ENCODE results near the gene CRYBB2. TPM values are rescaled to one million over a fixed set of nuclear protein-coding genes. Genes with fewer than 3 reads are reported as not detected.
"Not testable (repeated sequence)": the region's sequence is repeated elsewhere in the genome, so short reads cannot be mapped to it uniquely, and the experiment has no call there.

Gene CRYBB2
- total and polyA plus RNA-seq, 2 experiments from 2014 or later: 0.37 TPM; not detected in 1

GRCh38 chr22:25223269-25223850 is 3.9 kb downstream of the CRYBB2 start:
- Histone ChIP-seq H3K36me3 (replicated peaks; ENCODE audit: insufficient read depth, low read depth) (no peaks in the 10 kb centered on the region), H3K4me3 (no peak overlapping the region), H3K9me2 (replicated peaks; ENCODE audit: insufficient read depth) (no peaks in the 10 kb centered on the region), H3K4me1 (ENCODE audit: insufficient read depth) (no peaks in the 10 kb centered on the region), H2AFZ (no peak overlapping the region), H3K79me2 (no peaks in the 10 kb centered on the region), H3K27ac (no peak overlapping the region), H3K4me2 (no peak overlapping the region), H4K20me1 (ENCODE audit: insufficient read depth, poor library complexity, severe bottlenecking) (no peaks in the 10 kb centered on the region), H3K9me3 (ENCODE audit: low read depth) (no peaks in the 10 kb centered on the region), H3K27me3 (no peaks in the 10 kb centered on the region)
- no peak for DNase-seq (ENCODE audit: low spot score)
- TF ChIP-seq EZH2phosphoT487 (IDR thresholded peaks at IDR 0.05; ENCODE audit: low read depth, severe bottlenecking, unreplicated experiment) (no peak), CTCF (IDR thresholded peaks at IDR 0.05; ENCODE audit: poor library complexity) (no peak), EZH2 (IDR thresholded peaks at IDR 0.05; ENCODE audit: borderline replicate concordance) (no peak)
- 62% methylated on average over 12 of the region's 12 CpGs for WGBS (ENCODE audit: low lambda C conversion rate, missing lambda C conversion rate)

GRCh38 chr22:25228822-25229221 is 9.4 kb downstream of the CRYBB2 start:
- Histone ChIP-seq H2AFZ (no peak overlapping the region), H3K27me3 (no peaks in the 10 kb centered on the region), H3K4me1 (ENCODE audit: insufficient read depth) (no peaks in the 10 kb centered on the region), H3K4me3 (no peak overlapping the region), H3K79me2 (no peaks in the 10 kb centered on the region), H3K27ac (no peak overlapping the region), H3K9me3 (ENCODE audit: low read depth) (no peaks in the 10 kb centered on the region), H4K20me1 (ENCODE audit: insufficient read depth, poor library complexity, severe bottlenecking) (no peaks in the 10 kb centered on the region), H3K9me2 (replicated peaks; ENCODE audit: insufficient read depth) (no peaks in the 10 kb centered on the region), H3K36me3 (replicated peaks; ENCODE audit: insufficient read depth, low read depth) (no peaks in the 10 kb centered on the region), H3K4me2 (no peak overlapping the region)
- 69% methylated on average over 12 of the region's 13 CpGs for WGBS (ENCODE audit: low lambda C conversion rate, missing lambda C conversion rate)
- no peak for DNase-seq (ENCODE audit: low spot score)
- TF ChIP-seq EZH2phosphoT487 (IDR thresholded peaks at IDR 0.05; ENCODE audit: low read depth, severe bottlenecking, unreplicated experiment) (no peak), EZH2 (IDR thresholded peaks at IDR 0.05; ENCODE audit: borderline replicate concordance) (no peak), CTCF (IDR thresholded peaks at IDR 0.05; ENCODE audit: poor library complexity) (no peak)

- H3K79me2 ChIP-seq; H2AFZ ChIP-seq; H4K20me1 ChIP-seq (ENCODE audit: insufficient read depth, poor library complexity, severe bottlenecking); H3K4me3 ChIP-seq; H3K27me3 ChIP-seq; H3K4me2 ChIP-seq; H3K36me3 ChIP-seq (replicated peaks; ENCODE audit: insufficient read depth, low read depth); DNase-seq (ENCODE audit: low spot score); H3K4me1 ChIP-seq (ENCODE audit: insufficient read depth); H3K9me2 ChIP-seq (replicated peaks; ENCODE audit: insufficient read depth); H3K9me3 ChIP-seq (ENCODE audit: low read depth); H3K27ac ChIP-seq: not testable (repeated sequence)
- 88% methylated on average over 2 of the region's 2 CpGs for WGBS (ENCODE audit: low lambda C conversion rate, missing lambda C conversion rate)
Observed at GRCh38 chr22:25230760-25231159, 11.3 kb downstream of the CRYBB2 start.

- Histone ChIP-seq H3K9me2 (replicated peaks; ENCODE audit: insufficient read depth) (no peaks in the 10 kb centered on the region), H3K27me3 (no peaks in the 10 kb centered on the region), H3K4me2 (no peak overlapping the region), H3K27ac (no peak overlapping the region), H3K36me3 (replicated peaks; ENCODE audit: insufficient read depth, low read depth) (no peaks in the 10 kb centered on the region), H3K79me2 (no peaks in the 10 kb centered on the region), H4K20me1 (ENCODE audit: insufficient read depth, poor library complexity, severe bottlenecking) (no peaks in the 10 kb centered on the region), H3K9me3 (ENCODE audit: low read depth) (no peaks in the 10 kb centered on the region), H3K4me3 (no peak overlapping the region), H2AFZ (no peak overlapping the region), H3K4me1 (ENCODE audit: insufficient read depth) (no peaks in the 10 kb centered on the region)
- no peak for TF ChIP-seq EZH2 (IDR thresholded peaks at IDR 0.05; ENCODE audit: borderline replicate concordance)
- WGBS (ENCODE audit: low lambda C conversion rate, missing lambda C conversion rate): 83% methylated on average over 5 of the region's 5 CpGs
- DNase-seq (ENCODE audit: low spot score): no peak
Observed at GRCh38 chr22:25232301-25232700, 12.9 kb downstream of the CRYBB2 start.

- not testable (repeated sequence) for H3K9me2 ChIP-seq (replicated peaks; ENCODE audit: insufficient read depth); H3K4me2 ChIP-seq; H3K79me2 ChIP-seq; H4K20me1 ChIP-seq (ENCODE audit: insufficient read depth, poor library complexity, severe bottlenecking); DNase-seq (ENCODE audit: low spot score); H3K4me1 ChIP-seq (ENCODE audit: insufficient read depth); H3K27ac ChIP-seq; H2AFZ ChIP-seq; H3K4me3 ChIP-seq; H3K36me3 ChIP-seq (replicated peaks; ENCODE audit: insufficient read depth, low read depth); H3K27me3 ChIP-seq; H3K9me3 ChIP-seq (ENCODE audit: low read depth)
Observed at GRCh38 chr22:25233706-25234105, 14.3 kb downstream of the CRYBB2 start.

Measured in hepatocyte (in vitro differentiated cells).